Epithelial cell of esophagus (primary cell): ENCODE data around the gene SPOCK3.
"Not testable (repeated sequence)": the region's sequence is repeated elsewhere in the genome, so short reads cannot be mapped to it uniquely, and the experiment has no call there.

Experiments used
- DNase-seq: peaks from one replicate; pipeline ENCODE4 v3.0.0; 2010; ENCODE audit warnings: low read depth
- H3K4me3 ChIP-seq: 2 replicates; pipeline ENCODE4 v1.5.1; 2011; ENCODE audit warnings: mild to moderate bottlenecking, low read length, control low read depth
- CTCF ChIP-seq: IDR thresholded peaks from 2 replicates; pipeline ENCODE4 v1.5.1; 2011; ENCODE audit warnings: low read depth, mild to moderate bottlenecking, low read length, control low read depth, inconsistent platforms; ENCODE audit not compliant: insufficient read depth; ENCODE audit errors: missing control alignments

The SPOCK3 gene

DNA sequence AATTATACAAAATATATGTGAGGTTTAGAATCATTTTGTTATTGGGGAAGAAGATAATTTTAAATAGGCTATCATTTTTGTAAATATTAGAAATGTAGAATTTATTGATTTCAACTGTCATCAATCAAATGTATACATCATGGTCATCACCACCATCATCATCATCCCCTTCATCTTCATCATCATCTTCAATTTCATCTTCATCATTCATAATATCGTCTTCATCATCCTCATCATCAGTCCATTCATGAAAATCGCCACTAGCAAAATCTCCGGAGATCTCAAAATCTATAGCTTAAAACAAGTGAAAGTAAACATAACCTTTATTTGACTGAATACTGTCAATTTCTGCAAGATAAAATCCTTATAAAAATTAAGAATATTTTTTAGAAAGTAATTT, 499.5 kb downstream of the SPOCK3 start:
- no peak for DNase-seq
- TF ChIP-seq CTCF: no peak
- no peak overlapping the region for H3K4me3 ChIP-seq

GRCh38 chr4:166733686-166734085, 500.6 kb downstream of the SPOCK3 start:
- TF ChIP-seq CTCF: no peak
- H3K4me3 ChIP-seq: no peak overlapping the region
- no peak for DNase-seq

- no peak for TF ChIP-seq CTCF
- H3K4me3 ChIP-seq: no peak overlapping the region
- DNase-seq: no peak
These were observed 507.5 kb downstream of the SPOCK3 start for GRCh38 chr4:166726832-166727231.

GRCh38 chr4:166724369-166724768, 509.9 kb downstream of the SPOCK3 start:
- TF ChIP-seq CTCF: no peak
- H3K4me3 ChIP-seq: no peak overlapping the region
- DNase-seq: peak; percentile 83

DNA sequence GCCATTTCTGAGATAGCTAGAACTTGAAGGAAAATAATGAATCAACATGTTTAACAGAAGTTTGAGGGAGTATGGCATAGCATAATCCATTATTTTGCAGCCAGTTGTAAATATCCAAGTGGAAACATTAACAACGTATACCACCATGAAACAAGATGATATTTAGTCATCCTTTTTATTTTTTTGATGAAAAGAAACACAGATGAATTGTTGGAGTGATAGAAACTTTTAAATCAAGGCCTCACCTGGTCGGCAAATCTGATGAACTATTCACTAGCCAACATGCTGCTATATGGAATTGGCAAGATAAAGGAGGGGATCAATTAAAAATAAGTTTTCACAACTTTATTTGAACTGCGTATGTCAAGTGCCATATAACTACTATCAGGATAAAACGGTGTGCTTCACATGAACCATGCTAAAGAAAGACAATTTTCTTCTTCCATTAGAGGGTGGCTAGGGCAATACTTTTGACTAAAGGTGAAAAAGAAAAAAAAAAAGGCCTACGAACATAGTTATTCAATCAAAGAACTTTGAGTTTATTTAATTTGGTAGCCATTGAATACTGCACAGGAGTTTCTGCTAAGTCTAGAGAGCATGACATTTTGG, 510.7 kb downstream of the SPOCK3 start:
- H3K4me3 ChIP-seq: no peak overlapping the region
- no peak for DNase-seq
- TF ChIP-seq CTCF: no peak

GRCh38 chr4:166715748-166716713, 518.3 kb downstream of the SPOCK3 start:
- not testable (repeated sequence) for H3K4me3 ChIP-seq, DNase-seq

DNA sequence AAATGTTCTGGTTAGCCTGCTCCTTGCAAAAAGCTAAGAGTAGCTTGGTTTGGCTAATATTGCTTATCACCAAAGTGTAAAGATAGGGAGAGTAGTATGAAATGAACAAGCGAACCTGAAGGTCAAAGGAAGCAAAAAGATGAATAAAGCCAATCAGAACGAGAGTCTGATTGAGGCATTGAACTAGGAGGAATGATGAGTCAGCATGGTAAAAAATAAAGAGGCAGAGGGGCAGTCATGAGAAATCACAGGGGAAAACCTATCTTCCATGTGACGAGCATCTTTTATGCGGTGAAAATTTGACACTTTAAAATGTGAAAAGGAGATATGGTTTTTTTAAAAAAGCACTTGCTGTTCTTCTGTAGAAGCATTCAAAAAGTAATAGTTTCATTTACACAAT, 533.7 kb downstream of the SPOCK3 start:
- no peak overlapping the region for H3K4me3 ChIP-seq
- TF ChIP-seq CTCF: no peak
- DNase-seq: no peak
